HepG2 (cell line): ENCODE results near the gene CLDN11. TPM values are rescaled to one million over a fixed set of nuclear protein-coding genes. Genes with fewer than 3 reads are reported as not detected.

ENCODE experiments used
- DNMT3B ChIP-seq: conservative IDR thresholded peaks from 2 replicates; pipeline ENCODE4 v1.6.1; 2016; ENCODE audit warnings: missing biosample characterization, control low read depth
- EED ChIP-seq: sonication (generic); formaldehyde crosslinking; IDR thresholded peaks from 2 replicates; pipeline ENCODE4 v1.5.0; 2020; ENCODE audit warnings: mild to moderate bottlenecking, missing genetic modification reagents
- EZH2 ChIP-seq: conservative IDR thresholded peaks from 2 replicates; pipeline ENCODE4 v1.6.1; 2012; ENCODE audit warnings: mild to moderate bottlenecking, low read depth, low read length, moderate library complexity
- KAT2B ChIP-seq: fragments of 150-350 bp; IDR thresholded peaks from 2 replicates; pipeline ENCODE4 v1.6.1; 2014; ENCODE audit warnings: low read depth, low read length, borderline replicate concordance
- KDM2A ChIP-seq: sonication (generic); formaldehyde crosslinking; IDR thresholded peaks from 2 replicates; pipeline ENCODE4 v1.4.0; 2020; ENCODE audit warnings: low read depth, missing genetic modification reagents, borderline replicate concordance
- NFATC3 ChIP-seq: sonication (generic); formaldehyde crosslinking; IDR thresholded peaks from 2 replicates; pipeline ENCODE4 v1.5.1; 2020; ENCODE audit warnings: mild to moderate bottlenecking, missing genetic modification reagents
- NRL ChIP-seq: sonication (generic); formaldehyde crosslinking; IDR thresholded peaks from 2 replicates; pipeline ENCODE4 v1.5.0; 2020; ENCODE audit warnings: missing genetic modification reagents, mild to moderate bottlenecking, moderate library complexity, borderline replicate concordance
- SIX4 ChIP-seq: sonication (generic); formaldehyde crosslinking; IDR thresholded peaks from 2 replicates; pipeline ENCODE4 v1.4.0; 2020; ENCODE audit warnings: missing genetic modification reagents
- TBX3 ChIP-seq: fragments of 450-650 bp; IDR thresholded peaks from 2 replicates; pipeline ENCODE4 v1.6.1; 2017; ENCODE audit warnings: antibody characterized with exemption, mild to moderate bottlenecking, inconsistent platforms, borderline replicate concordance
- TOE1 ChIP-seq: sonication (generic); formaldehyde crosslinking; IDR thresholded peaks from 2 replicates; pipeline ENCODE4 v1.4.0; 2020; ENCODE audit warnings: mild to moderate bottlenecking, missing genetic modification reagents
- TRIM24 ChIP-seq: sonication (generic); formaldehyde crosslinking; IDR thresholded peaks from 2 replicates; pipeline ENCODE4 v1.8.0; 2022; ENCODE audit warnings: mild to moderate bottlenecking, missing genetic modification reagents
- ZBTB2 ChIP-seq: sonication (generic); formaldehyde crosslinking; IDR thresholded peaks from 2 replicates; pipeline ENCODE4 v1.8.0; 2022; ENCODE audit warnings: low read depth, missing genetic modification reagents
- ZFP90 ChIP-seq: sonication (generic); formaldehyde crosslinking; IDR thresholded peaks from 2 replicates; pipeline ENCODE4 v1.8.0; 2022; ENCODE audit warnings: missing genetic modification reagents, mild to moderate bottlenecking, inconsistent platforms, borderline replicate concordance
- ZNF354B ChIP-seq: sonication (generic); formaldehyde crosslinking; IDR thresholded peaks from 2 replicates; pipeline ENCODE4 v1.8.0; 2022; ENCODE audit warnings: mild to moderate bottlenecking, missing genetic modification reagents
- ZNF563 ChIP-seq: sonication (generic); formaldehyde crosslinking; IDR thresholded peaks from 2 replicates; pipeline ENCODE4 v1.8.0; 2022; ENCODE audit warnings: mild to moderate bottlenecking, moderate library complexity, missing genetic modification reagents
- ZNF678 ChIP-seq: sonication (generic); formaldehyde crosslinking; IDR thresholded peaks from 2 replicates; pipeline ENCODE4 v1.4.0; 2020; ENCODE audit warnings: mild to moderate bottlenecking, missing genetic modification reagents
- polyA plus RNA-seq, 8 experiments: library from polyadenylated mRNA; depleted of rRNA in 3 of 8; stranded (reverse) in 7 of 8; unstranded in 1 of 8; fragments of >200 nt; fragmentation: Illumina TruSeq in 4 of 8; extraction: Trizol in 4 of 8; gene quantifications; 2 replicates each; pipeline versions ENCODE4 v1.2.1 to v1.2.3, GENCODE V29; 2011 to 2016; ENCODE audit warnings: low read depth in 4 of 8, missing spikeins in 1 of 8, mixed read lengths in 1 of 8; ENCODE audit not compliant: insufficient read depth in 1 of 8
- total RNA-seq, 5 experiments: library from RNA; depleted of rRNA; stranded (reverse); fragments of >200 nt; fragmentation: Illumina TruSeq; extraction: Trizol; gene quantifications; 2 replicates each; pipeline ENCODE4 v1.2.3, GENCODE V29; 2016; ENCODE audit warnings: low read depth in 1 of 5
- TF ChIP-seq, protein P1 (sequence below): sonication (generic); formaldehyde crosslinking; IDR thresholded peaks from 2 replicates; pipeline ENCODE4 v1.4.0; 2020; ENCODE audit warnings: missing genetic modification reagents, mild to moderate bottlenecking, borderline replicate concordance
- TF ChIP-seq, protein P2 (sequence below): sonication (generic); formaldehyde crosslinking; IDR thresholded peaks from 2 replicates; pipeline ENCODE4 v1.9.0; 2021; ENCODE audit warnings: missing genetic modification reagents, borderline replicate concordance
- TF ChIP-seq, protein P3 (sequence below): sonication (generic); formaldehyde crosslinking; IDR thresholded peaks from 2 replicates; pipeline ENCODE4 v1.5.0; 2020; ENCODE audit warnings: missing genetic modification reagents

Gene CLDN11
- total and polyA plus RNA-seq, 2 of the 13 experiments (the other 11 are each of a cell fraction or from before 2014, with no cell fraction given): 4.2 to 4.9 TPM

GRCh38 chr3:170425491-170426239 lies 7.0 kb downstream of the CLDN11 start (continued):
- TF ChIP-seq, protein P1, sequence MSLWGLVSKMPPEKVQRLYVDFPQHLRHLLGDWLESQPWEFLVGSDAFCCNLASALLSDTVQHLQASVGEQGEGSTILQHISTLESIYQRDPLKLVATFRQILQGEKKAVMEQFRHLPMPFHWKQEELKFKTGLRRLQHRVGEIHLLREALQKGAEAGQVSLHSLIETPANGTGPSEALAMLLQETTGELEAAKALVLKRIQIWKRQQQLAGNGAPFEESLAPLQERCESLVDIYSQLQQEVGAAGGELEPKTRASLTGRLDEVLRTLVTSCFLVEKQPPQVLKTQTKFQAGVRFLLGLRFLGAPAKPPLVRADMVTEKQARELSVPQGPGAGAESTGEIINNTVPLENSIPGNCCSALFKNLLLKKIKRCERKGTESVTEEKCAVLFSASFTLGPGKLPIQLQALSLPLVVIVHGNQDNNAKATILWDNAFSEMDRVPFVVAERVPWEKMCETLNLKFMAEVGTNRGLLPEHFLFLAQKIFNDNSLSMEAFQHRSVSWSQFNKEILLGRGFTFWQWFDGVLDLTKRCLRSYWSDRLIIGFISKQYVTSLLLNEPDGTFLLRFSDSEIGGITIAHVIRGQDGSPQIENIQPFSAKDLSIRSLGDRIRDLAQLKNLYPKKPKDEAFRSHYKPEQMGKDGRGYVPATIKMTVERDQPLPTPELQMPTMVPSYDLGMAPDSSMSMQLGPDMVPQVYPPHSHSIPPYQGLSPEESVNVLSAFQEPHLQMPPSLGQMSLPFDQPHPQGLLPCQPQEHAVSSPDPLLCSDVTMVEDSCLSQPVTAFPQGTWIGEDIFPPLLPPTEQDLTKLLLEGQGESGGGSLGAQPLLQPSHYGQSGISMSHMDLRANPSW: no peak
- no peak for TF ChIP-seq ZFP90 (CRISPR knock-in tag)
- TF ChIP-seq TBX3: no peak
- TF ChIP-seq TOE1: no peak
- TF ChIP-seq, protein P2, sequence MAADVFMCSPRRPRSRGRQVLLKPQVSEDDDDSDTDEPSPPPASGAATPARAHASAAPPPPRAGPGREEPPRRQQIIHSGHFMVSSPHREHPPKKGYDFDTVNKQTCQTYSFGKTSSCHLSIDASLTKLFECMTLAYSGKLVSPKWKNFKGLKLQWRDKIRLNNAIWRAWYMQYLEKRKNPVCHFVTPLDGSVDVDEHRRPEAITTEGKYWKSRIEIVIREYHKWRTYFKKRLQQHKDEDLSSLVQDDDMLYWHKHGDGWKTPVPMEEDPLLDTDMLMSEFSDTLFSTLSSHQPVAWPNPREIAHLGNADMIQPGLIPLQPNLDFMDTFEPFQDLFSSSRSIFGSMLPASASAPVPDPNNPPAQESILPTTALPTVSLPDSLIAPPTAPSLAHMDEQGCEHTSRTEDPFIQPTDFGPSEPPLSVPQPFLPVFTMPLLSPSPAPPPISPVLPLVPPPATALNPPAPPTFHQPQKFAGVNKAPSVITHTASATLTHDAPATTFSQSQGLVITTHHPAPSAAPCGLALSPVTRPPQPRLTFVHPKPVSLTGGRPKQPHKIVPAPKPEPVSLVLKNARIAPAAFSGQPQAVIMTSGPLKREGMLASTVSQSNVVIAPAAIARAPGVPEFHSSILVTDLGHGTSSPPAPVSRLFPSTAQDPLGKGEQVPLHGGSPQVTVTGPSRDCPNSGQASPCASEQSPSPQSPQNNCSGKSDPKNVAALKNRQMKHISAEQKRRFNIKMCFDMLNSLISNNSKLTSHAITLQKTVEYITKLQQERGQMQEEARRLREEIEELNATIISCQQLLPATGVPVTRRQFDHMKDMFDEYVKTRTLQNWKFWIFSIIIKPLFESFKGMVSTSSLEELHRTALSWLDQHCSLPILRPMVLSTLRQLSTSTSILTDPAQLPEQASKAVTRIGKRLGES (CRISPR knock-in tag): no peak
- TF ChIP-seq, protein P3, sequence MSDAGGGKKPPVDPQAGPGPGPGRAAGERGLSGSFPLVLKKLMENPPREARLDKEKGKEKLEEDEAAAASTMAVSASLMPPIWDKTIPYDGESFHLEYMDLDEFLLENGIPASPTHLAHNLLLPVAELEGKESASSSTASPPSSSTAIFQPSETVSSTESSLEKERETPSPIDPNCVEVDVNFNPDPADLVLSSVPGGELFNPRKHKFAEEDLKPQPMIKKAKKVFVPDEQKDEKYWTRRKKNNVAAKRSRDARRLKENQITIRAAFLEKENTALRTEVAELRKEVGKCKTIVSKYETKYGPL (CRISPR knock-in tag): no peak
- TF ChIP-seq ZNF354B: no peak
- TF ChIP-seq SIX4 (CRISPR knock-in tag): no peak; the same call in 1 of the 2 replicates
- TF ChIP-seq DNMT3B (CRISPR knock-in tag): no peak
- no peak for TF ChIP-seq NFATC3 (CRISPR knock-in tag)
- no peak for TF ChIP-seq ZNF678
- TF ChIP-seq ZNF563 (CRISPR knock-in tag): no peak
- peak; percentile 53; the same call in 1 of the 2 replicates for TF ChIP-seq NRL
- TF ChIP-seq ZBTB2 (CRISPR knock-in tag): 0 out of 2 replicates have a peak, but pooled peaks have one; percentile 16
- peak; percentile 53; the same call in 1 of the 2 replicates for TF ChIP-seq KDM2A (CRISPR knock-in tag)
- no peak for TF ChIP-seq KAT2B
- TF ChIP-seq TRIM24 (CRISPR knock-in tag): no peak
- TF ChIP-seq EED (CRISPR knock-in tag): no peak
- no peak for TF ChIP-seq EZH2
